NCI-H1694 treated with DMSO at 0.1 percent for 48 hours (cell line): ENCODE data around the gene SERPINA1.

ENCODE experiments used
- DNase-seq: peaks from one replicate; lab custom pipeline; 2025; lab: John Stamatoyannopoulos, UW

Gene SERPINA1

DNA sequence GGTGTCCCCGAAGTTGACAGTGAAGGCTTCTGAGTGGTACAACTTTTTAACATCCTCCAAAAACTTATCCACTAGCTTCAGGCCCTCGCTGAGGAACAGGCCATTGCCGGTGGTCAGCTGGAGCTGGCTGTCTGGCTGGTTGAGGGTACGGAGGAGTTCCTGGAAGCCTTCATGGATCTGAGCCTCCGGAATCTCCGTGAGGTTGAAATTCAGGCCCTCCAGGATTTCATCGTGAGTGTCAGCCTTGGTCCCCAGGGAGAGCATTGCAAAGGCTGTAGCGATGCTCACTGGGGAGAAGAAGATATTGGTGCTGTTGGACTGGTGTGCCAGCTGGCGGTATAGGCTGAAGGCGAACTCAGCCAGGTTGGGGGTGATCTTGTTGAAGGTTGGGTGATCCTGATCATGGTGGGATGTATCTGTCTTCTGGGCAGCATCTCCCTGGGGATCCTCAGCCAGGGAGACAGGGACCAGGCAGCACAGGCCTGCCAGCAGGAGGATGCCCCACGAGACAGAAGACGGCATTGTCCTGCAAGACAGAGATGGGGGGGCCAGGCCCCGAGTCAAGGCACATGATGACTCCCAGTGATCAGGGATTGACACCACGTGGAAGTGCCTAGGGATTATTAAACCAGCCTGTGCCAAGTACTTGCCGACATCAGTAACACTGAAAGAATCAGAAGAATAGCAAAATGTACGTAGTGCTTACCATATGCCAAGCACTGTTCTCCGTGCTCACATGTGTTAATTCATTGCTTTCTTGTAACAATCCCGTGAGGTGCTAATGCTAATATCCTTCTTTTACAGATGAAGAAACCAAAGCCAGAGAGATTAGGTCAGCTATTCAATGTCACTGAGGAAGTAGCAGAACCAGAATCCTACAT lies 5.4 kb downstream of the SERPINA1 start:
- DNase-seq, result no peak

DNA sequence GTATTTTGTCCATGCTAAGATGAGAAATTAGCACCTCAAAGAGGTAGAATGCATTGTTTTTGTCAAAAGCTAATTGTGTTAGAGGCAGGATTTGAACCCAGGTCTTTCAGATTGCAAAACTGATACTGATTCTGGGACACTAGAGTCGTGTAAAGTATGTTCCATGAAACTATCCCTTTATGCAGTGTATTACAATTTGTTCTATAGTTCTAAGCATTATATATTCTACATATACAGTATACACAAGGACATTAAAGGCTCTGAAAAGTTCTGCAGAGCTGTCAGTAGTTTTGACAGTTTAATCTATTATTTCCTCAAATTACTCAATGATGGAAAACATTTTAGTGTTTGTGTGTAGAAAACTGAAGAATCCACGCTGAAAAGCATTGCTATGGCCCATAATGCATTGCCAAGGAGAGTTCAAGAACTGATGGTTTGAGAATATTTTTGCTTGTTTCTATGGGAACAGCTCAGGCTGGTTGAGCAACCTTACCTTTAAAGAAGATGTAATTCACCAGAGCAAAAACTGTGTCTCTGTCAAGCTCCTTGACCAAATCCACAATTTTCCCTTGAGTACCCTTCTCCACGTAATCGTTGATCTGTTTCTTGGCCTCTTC lies 6.2 kb downstream of the SERPINA1 start:
- no peak for DNase-seq

DNA sequence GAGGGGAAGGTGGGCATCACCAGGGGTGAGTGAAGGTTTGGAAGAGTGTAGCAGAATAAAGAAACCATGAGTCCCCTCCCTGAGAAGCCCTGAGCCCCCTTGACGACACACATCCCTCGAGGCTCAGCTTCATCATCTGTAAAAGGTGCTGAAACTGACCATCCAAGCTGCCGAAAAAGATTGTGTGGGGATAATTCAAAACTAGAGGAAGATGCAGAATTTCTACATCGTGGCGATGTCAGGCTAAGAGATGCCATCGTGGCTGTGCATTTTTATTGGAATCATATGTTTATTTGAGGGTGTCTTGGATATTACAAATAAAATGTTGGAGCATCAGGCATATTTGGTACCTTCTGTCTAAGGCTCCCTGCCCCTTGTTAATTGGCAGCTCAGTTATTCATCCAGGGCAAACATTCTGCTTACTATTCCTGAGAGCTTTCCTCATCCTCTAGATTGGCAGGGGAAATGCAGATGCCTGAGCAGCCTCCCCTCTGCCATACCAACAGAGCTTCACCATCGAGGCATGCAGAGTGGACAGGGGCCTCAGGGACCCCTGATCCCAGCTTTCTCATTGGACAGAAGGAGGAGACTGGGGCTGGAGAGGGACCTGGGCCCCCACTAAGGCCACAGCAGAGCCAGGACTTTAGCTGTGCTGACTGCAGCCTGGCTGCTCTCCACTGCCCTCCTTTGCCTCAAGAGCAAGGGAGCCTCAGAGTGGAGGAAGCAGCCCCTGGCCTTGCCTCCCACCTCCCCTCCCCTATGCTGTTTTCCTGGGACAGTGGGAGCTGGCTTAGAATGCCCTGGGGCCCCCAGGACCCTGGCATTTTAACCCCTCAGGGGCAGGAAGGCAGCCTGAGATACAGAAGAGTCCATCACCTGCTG lies 7.0 kb downstream of the SERPINA1 start:
- peak; percentile 87 for DNase-seq

DNA sequence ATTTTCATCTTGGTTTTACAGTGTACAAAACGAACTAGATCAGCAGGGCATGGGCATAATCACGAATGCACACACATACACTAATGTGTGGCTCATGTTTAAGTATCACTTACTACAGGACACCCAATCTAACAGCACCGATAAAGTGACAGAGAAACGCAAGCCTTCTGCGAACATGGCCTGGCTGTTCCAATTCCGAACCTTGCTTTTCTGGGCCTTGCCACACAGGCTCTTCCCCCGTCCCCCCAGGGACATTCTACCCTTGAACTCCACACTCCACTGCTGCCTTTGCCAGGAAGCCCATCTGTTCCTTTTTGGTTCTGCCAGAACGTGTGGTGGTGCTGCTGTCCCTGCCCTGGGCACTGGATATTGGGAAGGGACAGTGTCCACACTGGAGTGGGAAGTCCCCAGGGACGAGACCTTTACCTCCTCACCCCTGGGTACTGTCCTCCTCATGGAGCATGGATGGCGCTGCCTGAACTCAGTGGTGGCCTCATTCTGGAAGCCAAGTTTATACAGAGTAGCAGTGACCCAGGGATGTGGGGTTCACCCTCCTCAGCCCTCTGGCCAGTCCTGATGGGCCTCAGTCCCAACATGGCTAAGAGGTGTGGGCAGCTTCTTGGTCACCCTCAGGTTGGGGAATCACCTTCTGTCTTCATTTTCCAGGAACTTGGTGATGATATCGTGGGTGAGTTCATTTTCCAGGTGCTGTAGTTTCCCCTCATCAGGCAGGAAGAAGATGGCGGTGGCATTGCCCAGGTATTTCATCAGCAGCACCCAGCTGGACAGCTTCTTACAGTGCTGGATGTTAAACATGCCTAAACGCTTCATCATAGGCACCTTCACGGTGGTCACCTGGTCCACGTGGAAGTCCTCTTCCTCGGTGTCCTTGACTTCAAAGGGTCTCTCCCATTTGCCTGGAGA lies 7.9 kb downstream of the SERPINA1 start:
- DNase-seq, result peak; percentile 65

DNA sequence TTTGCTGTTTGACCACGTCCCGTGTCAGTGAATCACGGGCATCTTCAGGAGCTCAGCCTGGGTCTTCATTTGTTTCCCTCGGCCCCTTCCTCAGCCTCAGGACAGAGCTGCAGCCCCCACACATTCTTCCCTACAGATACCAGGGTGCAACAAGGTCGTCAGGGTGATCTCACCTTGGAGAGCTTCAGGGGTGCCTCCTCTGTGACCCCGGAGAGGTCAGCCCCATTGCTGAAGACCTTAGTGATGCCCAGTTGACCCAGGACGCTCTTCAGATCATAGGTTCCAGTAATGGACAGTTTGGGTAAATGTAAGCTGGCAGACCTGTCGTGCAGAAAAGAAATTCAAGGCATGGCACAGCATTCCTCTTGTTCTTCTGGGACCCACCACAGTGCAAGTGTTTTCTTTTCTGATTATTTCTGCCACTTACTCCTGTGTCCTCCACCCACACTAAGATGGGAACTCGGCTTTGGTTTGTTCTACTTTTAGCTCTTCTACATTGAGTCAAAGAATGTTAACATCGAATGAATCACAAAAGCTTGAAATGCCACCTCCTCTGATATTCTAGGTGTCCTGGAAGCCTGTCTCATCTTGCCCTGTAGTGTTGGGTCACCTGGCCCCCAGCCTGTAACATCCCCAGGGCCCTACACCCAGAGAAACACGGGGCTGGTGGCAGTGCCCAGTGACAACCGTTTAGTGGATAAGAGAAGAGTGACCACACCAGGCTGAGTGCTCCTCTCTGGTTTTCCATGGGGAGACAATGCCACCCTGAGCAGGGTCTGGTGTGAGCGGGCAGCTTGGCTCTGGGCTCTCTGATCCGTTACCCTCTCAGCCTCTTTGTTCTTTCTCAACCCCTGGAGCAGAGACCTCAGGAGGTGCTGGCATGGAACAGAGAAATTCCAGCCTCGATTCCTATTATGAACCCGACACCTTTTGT lies 8.8 kb downstream of the SERPINA1 start:
- no peak for DNase-seq

DNA sequence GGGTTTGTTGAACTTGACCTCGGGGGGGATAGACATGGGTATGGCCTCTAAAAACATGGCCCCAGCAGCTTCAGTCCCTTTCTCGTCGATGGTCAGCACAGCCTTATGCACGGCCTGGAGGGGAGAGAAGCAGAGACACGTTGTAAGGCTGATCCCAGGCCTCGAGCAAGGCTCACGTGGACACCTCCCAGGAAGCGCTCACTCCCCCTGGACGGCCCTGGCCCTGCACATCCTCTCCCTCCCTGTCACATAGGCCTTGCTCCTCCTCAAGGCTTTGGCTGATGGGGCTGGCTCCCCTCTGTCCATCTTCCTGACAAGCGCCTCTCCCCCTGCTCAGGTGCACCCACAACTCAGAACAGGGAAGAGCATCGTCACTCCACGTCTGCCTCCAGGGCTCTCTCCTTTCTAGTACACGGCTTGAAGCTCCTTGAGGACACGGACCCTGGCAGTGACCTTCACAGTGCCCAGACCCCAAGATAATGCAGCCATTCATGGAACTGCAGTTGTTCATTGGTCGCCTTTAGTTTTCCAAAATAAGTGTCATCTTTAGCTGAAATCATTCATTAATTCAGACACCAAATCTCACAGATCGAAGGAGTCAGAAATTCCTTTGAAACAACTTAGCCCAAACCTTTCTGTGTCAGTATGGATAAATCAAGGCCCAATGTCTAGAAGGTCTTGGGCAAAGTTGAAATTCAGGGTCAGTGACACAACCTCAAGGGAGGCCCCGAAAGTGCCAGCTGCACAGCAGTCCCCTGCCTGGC lies 9.7 kb downstream of the SERPINA1 start:
- no peak for DNase-seq

DNA sequence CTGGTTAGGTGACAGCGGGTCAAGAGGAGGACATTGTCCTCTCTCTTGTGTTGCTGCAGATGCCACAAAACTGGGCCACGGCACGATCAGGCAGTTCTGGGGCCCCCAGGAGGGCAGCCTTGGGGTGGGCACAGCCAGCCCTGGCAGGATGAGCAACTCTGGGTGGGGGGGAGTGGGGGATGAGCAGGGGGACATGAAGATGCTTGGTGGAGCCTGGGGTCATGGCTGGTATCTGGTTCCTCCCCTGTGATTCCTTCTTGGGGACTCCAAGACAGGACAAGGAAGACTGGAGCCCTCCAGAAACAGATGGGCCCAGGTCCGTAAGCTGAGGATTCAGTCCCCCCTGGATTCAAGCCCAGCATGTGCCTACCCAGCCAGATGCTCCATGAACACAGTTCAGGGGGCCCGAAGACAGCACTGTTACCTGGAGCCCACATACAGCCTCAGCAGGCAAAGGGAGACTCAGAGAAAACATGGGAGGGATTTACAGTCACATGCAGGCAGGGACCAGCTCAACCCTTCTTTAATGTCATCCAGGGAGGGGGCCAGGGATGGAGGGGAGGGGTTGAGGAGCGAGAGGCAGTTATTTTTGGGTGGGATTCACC lies 10.4 kb downstream of the SERPINA1 start:
- peak; percentile 33 for DNase-seq

DNA sequence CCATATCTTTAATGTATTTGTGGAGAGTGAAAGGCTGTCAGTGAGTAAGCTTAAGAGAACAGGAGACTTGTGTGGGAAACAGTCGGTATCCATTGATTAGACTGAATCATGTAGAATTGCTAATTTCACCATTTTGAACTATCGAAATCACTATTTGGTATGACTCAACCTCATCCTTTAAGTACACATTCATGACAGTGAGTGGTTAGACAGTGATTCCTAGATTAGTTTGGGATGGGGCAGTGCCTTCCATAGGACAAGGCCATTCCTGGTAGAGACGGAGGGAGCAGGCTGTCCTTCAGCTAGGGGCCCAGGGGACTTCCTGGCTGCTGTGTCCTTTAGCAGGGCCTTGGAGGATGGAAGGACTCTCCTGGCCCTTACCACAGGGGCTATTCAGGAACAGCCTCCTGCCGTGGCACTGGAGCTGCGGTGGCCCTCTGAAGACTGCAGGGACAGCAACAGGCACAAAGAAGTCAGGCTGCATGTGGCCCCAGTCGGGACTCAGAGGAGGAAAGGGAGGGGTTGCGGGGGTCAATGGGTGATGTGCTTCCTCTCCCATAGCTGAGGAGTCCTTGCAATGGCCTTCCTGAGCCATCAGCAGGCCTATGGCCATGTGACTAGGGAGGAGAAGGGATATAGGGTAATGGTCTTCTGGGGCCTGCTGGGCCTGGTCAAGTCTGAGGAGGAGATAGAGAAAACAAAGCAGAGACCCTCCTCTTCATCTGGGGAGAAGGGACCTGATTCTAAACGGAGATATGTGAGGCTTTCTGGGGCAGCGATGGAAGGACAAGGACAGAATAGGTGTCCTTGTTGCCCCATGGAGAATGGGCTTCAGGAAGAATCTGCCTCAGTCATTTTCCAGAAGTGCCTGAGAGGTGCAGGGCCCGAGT lies 11.2 kb downstream of the SERPINA1 start:
- no peak for DNase-seq

DNA sequence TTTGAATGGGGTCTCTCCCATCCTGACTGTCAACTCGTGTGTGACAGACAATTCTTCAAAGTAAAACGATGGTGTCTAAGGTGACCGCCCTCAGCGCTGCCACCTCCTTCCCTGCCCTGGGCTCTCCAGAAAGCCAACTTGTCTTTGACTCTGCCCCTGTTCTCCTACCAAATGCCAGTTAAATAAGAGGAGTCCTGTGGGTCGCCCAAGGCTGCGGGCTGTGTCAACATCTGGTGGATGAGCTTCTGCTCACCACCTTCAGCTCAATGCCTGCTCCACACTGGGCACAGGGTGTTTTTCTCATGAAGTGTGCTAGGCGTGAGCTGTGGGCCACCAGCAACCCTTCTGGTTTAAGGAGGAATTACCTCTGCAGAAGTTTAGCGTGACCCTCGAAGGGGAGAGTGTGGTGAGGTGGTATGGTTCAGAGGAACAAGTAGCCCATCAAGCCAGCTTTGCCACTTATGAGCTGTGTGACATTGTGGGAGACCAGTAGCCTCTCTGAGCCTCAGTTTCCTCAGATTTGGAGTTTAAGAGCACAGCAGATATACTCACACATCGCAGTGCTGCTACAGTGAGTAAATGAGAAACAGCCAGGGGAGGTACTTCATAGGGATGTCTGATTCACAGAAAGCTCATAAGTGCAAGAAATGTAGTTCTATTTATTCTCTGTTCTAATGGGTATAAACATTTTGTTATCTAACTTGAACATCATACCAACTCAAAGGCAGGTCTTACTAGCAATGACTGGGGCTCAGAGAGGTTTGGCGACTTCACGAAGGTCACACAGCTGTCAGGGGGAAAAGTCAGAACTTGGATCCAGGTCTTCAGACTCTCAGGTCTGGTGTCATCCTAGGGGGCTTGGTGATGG lies 12.1 kb downstream of the SERPINA1 start:
- DNase-seq, result no peak

DNA sequence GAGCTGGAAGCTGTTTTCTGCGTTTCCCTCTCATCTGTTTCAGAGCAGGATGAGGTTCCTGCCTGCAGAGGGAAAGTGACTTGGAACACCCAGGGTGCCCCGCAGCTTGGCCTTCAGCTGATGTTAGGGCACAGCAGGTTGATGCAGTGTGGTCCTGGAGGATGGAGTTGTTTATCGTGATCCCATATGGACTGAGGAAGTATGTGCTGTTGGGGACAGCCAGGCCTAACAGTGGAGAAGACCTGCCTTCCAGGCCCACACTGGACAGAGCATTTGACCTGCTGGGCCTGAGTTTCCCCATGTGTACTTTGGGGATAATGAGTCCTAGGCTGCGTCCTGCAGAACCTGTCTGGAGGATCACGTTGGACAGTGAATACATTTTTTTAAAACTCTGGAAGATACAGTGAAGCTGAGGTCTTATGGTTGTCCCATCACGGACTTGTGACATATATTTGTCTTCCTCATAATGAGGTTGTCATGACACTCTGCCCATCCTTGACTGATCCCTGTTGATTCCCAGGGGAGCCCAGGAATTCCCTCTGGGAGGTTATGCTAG lies 12.8 kb downstream of the SERPINA1 start:
- DNase-seq, result no peak

DNA sequence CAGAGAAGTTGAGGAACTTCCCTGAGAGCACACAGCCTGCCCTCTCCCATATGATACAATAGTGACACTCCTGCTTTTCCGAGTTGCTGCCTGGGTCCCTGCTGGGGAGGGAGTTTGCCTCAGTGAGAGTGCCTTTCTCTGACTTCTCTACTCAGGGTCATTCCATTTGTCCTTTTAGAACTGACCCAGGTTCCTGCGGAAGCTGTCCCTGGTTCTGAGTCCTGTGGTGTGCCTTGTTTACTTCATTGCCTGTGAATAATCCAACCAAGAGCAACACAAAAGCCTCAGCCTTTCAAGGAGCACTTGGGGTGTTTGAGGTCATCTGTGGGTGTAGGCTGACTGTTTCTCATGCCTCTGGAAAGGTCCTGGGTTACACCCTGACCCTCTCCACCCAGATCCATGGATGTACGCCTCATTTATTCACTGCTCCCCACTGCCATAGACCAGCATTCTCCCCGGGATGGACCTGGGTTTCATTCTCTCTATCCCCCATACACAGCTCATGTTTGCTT lies 13.6 kb downstream of the SERPINA1 start:
- no peak for DNase-seq

DNA sequence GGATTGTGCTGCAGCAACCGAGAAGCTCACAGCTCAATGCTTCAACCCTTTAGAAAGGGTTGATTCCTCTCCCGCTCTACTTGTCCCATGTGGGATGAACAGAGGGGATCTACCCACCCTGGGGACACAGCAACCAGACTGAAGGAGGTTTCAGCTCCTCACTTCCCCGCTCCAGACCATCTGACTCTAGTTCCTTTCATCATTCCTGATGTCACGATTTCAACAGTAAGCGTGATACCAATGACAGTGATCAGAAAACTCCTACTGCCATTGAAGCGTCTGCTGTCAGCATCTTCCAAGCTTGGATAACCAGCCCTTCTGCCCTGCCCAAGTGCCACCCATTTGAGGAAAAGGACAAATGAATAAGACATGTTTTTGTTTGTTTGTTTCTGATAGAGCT lies 14.3 kb downstream of the SERPINA1 start:
- DNase-seq, result no peak

DNA sequence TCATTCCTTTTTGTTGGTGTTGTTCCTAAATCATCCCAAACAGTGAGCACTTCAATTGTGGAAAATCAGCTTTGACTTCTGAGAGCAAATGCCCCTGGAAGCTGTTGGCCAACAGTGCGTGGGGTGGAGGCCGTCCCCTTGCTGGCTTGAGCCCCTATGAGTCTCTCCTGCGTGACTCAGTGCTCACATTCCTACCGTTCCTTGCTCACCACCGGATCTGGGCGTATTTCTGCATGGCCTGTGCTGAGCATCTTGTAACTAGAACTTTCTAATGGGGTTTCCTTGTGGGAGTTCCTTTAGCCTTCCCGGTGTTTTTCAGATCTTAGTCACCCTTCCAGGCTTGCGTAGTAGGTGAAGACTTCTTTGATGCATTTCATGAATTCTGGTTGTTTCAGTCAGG lies 14.7 kb downstream of the SERPINA1 start:
- no peak for DNase-seq

DNA sequence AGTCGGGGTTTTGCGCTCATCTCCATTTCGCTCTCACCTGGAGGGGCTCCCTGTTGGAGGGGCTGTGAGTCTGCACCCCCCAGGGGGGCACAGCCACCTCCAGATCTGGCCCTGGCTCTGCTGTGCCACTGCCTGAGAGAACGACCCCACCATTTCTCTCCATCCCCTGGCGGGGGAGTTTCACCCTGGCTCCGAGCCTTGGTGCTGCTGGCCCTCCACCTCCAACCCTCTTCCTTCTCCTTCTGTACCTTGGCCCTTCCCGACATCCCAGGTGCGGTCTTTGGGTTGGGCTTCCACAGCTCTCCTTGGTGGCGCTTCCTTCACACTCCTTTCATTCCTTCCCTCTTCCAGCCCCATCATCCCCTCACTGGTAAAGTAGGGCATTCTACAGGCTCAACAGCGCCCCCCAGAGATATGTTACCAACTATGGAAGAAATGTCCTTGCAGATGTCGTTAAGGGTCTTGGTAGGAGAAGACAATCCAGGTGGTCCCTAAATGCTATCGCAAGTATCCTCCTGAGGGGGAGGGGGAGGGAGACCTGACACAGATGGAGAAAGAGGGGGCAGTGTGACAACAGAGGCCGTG lies 16.3 kb downstream of the SERPINA1 start:
- DNase-seq, result no peak

DNA sequence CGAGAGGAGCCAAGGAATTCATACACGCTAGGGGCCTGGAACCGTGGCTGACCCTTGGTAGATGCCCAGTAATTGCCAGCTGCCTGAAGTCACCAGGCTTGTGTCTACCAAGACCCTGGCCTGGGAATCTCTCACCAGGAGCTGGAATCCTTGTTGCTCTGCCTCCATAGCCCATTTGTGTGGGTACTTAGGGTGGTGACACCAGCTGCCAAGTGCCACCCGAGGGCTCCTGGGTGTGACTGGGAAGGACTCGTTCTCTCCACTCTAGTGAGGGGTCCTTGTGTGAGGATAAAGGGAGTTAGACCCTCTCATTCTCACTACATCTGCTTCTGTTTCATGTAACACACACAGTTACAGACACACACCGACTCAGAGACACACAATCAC lies 17.9 kb downstream of the SERPINA1 start:
- DNase-seq, result no peak
